Placental epithelial cell (primary cell): ENCODE measurements around the gene PHYH. TPM values are rescaled to one million over a fixed set of nuclear protein-coding genes. Genes with fewer than 3 reads are reported as not detected.

Experiments
- total RNA-seq: library from RNA; depleted of rRNA; stranded (reverse); fragments of >200 nt; gene quantifications from 2 replicates; pipeline ENCODE4 v1.2.3, GENCODE V29; 2012

The PHYH gene
- total RNA-seq = 8.2 and 9.3 TPM in 2 replicates

GRCh38 chr10:13299437-13300287 lies at the start of gene PHYH:
Gene PHYH (minus strand): TSS chr10:13300064. CDS start chr10:13300042, 22 bp downstream.

GRCh38 chr10:13348216-13349017 lies 48.6 kb upstream of the PHYH start, which contains the start of gene SEPHS1:
Gene SEPHS1 (minus strand): TSS chr10:13348293. CDS start chr10:13344950, 3,343 bp downstream.

GRCh38 chr10:13234172-13234571 lies 65.7 kb downstream of the PHYH start, which contains the start of gene UCMA:
Gene UCMA (minus strand): TSS chr10:13234374. CDS start chr10:13234258, 116 bp downstream.

Other genes starting within 250 kb of the PHYH start
- 107 and 188 TPM in 2 replicates for gene OPTN, start 199.9 kb downstream of the PHYH start, total RNA-seq
- gene MCM10, start 138.5 kb downstream of the PHYH start, total RNA-seq = 3.5 and 4.7 TPM in 2 replicates
- gene UCMA, start 65.7 kb downstream of the PHYH start, total RNA-seq = not detected in 2 replicates
- gene SEPHS1, start 48.2 kb upstream of the PHYH start, total RNA-seq = 27.5 and 35.6 TPM in 2 replicates
- gene BEND7, start 228.9 kb upstream of the PHYH start, total RNA-seq = 9.5 and 10.6 TPM in 2 replicates